ENCODE results near the gene CCDC107. TPM values are rescaled to one million over a fixed set of nuclear protein-coding genes. Genes with fewer than 3 reads are reported as not detected.

Gene CCDC107
- total and polyA plus RNA-seq, 9 of the 15 experiments (the other 6 are each of a cell fraction or from before 2014, with no cell fraction given): 0.35 to 11.3 (median 6.9) TPM; not detected in 1

DNA sequence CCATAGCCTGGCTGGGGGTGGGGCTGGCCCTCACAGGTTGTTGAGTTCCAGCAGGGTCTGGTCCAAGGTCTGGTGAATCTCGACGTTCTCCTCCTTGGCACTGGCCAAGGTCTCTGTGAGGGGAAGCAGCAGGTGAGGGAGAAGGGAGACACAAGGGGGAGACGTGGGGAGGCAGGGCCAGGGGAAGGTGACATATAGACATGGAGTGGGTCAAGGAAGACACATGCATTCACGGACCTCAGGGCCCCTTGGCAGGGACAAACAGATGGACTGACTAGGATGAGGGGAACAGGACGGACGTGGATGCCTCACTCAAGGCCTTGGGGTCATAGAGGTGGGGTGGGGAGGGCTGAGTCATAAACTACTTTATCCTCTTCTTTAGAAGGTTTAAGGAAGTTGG lies 24.0 kb downstream of the CCDC107 start:
- Histone ChIP-seq H3K4me3 (no peak overlapping the region), H3K27me3 (ENCODE audit: control insufficient read depth in 2 of 2, insufficient read depth in 2 of 2, low read length in 2 of 2) (no peaks in the 10 kb centered on the region), H3K36me3 (ENCODE audit: control insufficient read depth, insufficient read depth, low read length) (peaks cover 7% of the 10 kb centered on the region; the same call in 2 of the 3 replicates), H3K4me2 (ENCODE audit: insufficient read depth, low read length) (no peak overlapping the region), H3K9ac (ENCODE audit: insufficient read depth in 1 of 2, low read depth in 2 of 2, low read length in 2 of 2) (no peak overlapping the region), H3K9me3 (replicated peaks; ENCODE audit: control insufficient read depth, insufficient read depth, low read depth, low read length) (no peaks in the 10 kb centered on the region), H3K79me2 (ENCODE audit: control insufficient read depth, insufficient read depth, low read length) (no peaks in the 10 kb centered on the region), H4K20me1 (replicated peaks; ENCODE audit: control insufficient read depth, insufficient read depth, low read length) (no peaks in the 10 kb centered on the region), H3K9me1 (ENCODE audit: control insufficient read depth, insufficient read depth, low read length) (no peaks in the 10 kb centered on the region), H3K4me1 (replicated peaks in 1 of 2; ENCODE audit: control insufficient read depth in 2 of 2, insufficient read depth in 2 of 2, low read length in 2 of 2) (peaks cover 0 to 4% of the 10 kb centered on the region in 2 experiments; a peak in 3 of 5 replicates), H3K27ac (ENCODE audit: extremely low read depth, low read depth, low read length) (no peak overlapping the region), H2AFZ (ENCODE audit: low read depth, low read length) (no peak overlapping the region)
- WGBS (ENCODE audit: insufficient coverage, low coverage, missing lambda C conversion rate): 46% methylated on average over 4 of the region's 6 CpGs
- TF ChIP-seq ZNF3 (CRISPR knock-in tag; IDR thresholded peaks at IDR 0.05): no peak
- no peak for TF ChIP-seq PHB2 (IDR thresholded peaks at IDR 0.05; ENCODE audit: low read depth)
- no peak for TF ChIP-seq ZNF431 (CRISPR knock-in tag; IDR thresholded peaks at IDR 0.05)
- TF ChIP-seq RNF2 (IDR thresholded peaks at IDR 0.05): no peak
- TF ChIP-seq RBFOX2 (IDR thresholded peaks at IDR 0.05; ENCODE audit: low read depth, low read length): no peak
- TF ChIP-seq ZNF239 (CRISPR knock-in tag; IDR thresholded peaks at IDR 0.05): no peak
- TF ChIP-seq ZFPM2 (CRISPR knock-in tag; IDR thresholded peaks at IDR 0.05): no peak
- TF ChIP-seq, protein P1, sequence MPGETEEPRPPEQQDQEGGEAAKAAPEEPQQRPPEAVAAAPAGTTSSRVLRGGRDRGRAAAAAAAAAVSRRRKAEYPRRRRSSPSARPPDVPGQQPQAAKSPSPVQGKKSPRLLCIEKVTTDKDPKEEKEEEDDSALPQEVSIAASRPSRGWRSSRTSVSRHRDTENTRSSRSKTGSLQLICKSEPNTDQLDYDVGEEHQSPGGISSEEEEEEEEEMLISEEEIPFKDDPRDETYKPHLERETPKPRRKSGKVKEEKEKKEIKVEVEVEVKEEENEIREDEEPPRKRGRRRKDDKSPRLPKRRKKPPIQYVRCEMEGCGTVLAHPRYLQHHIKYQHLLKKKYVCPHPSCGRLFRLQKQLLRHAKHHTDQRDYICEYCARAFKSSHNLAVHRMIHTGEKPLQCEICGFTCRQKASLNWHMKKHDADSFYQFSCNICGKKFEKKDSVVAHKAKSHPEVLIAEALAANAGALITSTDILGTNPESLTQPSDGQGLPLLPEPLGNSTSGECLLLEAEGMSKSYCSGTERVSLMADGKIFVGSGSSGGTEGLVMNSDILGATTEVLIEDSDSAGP (CRISPR knock-in tag; IDR thresholded peaks at IDR 0.05): no peak
- TF ChIP-seq TCF7 (IDR thresholded peaks at IDR 0.05; ENCODE audit: borderline replicate concordance): no peak
- no peak for TF ChIP-seq NFE2 (IDR thresholded peaks at IDR 0.05; ENCODE audit: low read depth)
- TF ChIP-seq, protein P2, sequence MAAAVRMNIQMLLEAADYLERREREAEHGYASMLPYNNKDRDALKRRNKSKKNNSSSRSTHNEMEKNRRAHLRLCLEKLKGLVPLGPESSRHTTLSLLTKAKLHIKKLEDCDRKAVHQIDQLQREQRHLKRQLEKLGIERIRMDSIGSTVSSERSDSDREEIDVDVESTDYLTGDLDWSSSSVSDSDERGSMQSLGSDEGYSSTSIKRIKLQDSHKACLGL (CRISPR knock-in tag; IDR thresholded peaks at IDR 0.05; ENCODE audit: borderline replicate concordance, poor library complexity, severe bottlenecking): no peak
- TF ChIP-seq, protein P3, sequence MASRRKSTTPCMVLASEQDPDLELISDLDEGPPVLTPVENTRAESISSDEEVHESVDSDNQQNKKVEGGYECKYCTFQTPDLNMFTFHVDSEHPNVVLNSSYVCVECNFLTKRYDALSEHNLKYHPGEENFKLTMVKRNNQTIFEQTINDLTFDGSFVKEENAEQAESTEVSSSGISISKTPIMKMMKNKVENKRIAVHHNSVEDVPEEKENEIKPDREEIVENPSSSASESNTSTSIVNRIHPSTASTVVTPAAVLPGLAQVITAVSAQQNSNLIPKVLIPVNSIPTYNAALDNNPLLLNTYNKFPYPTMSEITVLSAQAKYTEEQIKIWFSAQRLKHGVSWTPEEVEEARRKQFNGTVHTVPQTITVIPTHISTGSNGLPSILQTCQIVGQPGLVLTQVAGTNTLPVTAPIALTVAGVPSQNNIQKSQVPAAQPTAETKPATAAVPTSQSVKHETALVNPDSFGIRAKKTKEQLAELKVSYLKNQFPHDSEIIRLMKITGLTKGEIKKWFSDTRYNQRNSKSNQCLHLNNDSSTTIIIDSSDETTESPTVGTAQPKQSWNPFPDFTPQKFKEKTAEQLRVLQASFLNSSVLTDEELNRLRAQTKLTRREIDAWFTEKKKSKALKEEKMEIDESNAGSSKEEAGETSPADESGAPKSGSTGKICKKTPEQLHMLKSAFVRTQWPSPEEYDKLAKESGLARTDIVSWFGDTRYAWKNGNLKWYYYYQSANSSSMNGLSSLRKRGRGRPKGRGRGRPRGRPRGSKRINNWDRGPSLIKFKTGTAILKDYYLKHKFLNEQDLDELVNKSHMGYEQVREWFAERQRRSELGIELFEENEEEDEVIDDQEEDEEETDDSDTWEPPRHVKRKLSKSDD (conservative IDR thresholded peaks at IDR 0.05; ENCODE audit: low read length): no peak
- no peak for TF ChIP-seq GATAD2B (IDR thresholded peaks at IDR 0.05; ENCODE audit: borderline replicate concordance)
- no peak for TF ChIP-seq ZNF444 (CRISPR knock-in tag; IDR thresholded peaks at IDR 0.05)
- no peak for TF ChIP-seq KDM1A (IDR thresholded peaks at IDR 0.05)
- no peak for TF ChIP-seq MBD2 (IDR thresholded peaks at IDR 0.05; ENCODE audit: borderline replicate concordance, low read depth)
- TF ChIP-seq CBFA2T3 (IDR thresholded peaks at IDR 0.05): no peak
- BruUV-seq (replicated peaks): no TSS peak
- CTCF ChIA-PET (ENCODE audit: low intra/inter-chr PET ratio): no interaction called here
- no peak for DNase-seq (ENCODE audit: extremely low read depth in 1 of 4, low spot score in 3 of 4)
- no peak for FAIRE-seq
- intact Hi-C loops (cut with micrococcal nuclease): no loop called here
- in situ Hi-C loops (cut with MboI): no loop called here
- POLR2A ChIA-PET: no interaction called here
- ATAC-seq: no peak

All from K562 (cell line).